HG03521 (cell line): ENCODE data around the gene TACC3.

ENCODE experiments used
- ATAC-seq: cut with Tn5 transposase; IDR thresholded peaks from one replicate; pipeline ENCODE4 v1.9.1; 2021; ENCODE audit warnings: mild to moderate bottlenecking, moderate library complexity; ENCODE audit not compliant: unreplicated experiment

The TACC3 gene

DNA sequence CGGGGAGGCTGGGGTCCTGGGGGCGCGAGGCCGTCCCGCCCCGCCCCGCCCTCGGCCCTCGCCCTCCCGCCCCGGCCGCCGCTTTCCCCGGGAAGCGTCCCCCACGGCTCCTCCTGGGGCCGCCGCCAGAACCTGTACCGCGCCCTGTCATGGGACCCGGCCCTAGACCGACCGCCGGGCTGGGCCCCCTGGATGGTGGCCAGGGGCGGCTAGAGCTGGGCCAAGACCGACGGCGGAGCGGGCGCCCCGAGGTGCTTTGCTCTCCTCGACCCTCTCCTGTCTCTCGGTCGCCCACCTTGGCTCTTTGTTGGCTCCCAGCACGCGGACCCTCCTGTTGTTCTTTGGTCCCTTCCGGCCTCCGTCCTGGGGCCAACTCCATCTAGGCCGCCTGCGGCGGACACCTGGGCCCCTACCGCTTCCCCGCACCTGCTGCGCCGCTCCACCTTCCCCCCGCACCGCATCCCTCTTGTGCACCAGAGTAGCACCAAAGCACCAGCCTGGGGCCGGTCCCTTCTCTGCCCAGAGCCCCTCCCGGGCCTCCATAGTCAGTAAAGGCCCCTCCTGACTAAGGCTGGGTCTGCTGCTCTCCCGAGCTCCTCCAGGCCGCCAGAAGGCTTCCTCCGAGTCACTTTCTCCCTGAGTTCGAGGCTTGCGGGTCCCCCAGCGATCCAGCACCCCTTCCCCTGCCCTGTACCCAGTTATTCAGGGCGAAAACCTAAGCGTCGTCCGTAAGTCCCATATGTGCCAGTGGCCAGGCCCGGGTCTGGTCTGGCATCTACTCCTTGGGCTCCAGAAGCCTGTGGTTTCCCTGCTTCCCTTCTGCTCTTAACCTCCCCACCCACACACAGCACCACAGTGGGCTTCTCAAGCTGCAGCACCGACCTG is 587 bp downstream of the TACC3 start:
- ATAC-seq: peak; percentile 0

DNA sequence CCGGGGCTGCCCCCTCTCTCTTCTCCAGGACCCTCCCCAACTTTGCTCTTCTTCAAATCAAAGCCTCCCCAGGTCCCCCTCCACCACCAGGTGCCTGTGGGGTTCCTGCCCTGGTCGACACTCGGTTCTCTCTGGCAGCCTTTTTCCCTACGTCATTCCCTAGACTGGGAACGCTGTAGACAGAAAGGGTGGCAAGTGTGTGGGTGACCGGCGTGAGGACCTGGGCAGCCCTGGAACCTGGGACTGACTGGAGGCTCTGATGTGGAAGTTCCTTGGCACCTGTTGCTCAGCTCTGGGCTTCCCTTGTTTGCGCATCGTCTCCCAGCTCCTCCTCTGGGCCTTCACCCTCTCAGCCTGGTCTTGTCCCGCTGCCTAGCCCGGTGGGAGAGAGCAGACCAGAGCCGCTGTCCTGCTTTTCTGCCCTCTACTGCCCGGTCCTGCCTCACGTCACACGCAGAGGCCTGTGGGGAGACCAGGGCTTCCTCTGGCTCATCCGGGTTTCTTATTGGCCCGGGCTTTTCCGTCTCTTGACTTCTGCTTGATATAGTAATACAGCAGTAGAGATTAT is 1.3 kb downstream of the TACC3 start:
- no peak for ATAC-seq

- no peak for ATAC-seq
Measured at GRCh38 chr4:1723131-1723801, 1.9 kb downstream of the TACC3 start.

- no peak for ATAC-seq
Measured at GRCh38 chr4:1725521-1725920, 4.2 kb downstream of the TACC3 start.

- ATAC-seq: no peak
Measured at GRCh38 chr4:1726146-1726934, 5.0 kb downstream of the TACC3 start.

DNA sequence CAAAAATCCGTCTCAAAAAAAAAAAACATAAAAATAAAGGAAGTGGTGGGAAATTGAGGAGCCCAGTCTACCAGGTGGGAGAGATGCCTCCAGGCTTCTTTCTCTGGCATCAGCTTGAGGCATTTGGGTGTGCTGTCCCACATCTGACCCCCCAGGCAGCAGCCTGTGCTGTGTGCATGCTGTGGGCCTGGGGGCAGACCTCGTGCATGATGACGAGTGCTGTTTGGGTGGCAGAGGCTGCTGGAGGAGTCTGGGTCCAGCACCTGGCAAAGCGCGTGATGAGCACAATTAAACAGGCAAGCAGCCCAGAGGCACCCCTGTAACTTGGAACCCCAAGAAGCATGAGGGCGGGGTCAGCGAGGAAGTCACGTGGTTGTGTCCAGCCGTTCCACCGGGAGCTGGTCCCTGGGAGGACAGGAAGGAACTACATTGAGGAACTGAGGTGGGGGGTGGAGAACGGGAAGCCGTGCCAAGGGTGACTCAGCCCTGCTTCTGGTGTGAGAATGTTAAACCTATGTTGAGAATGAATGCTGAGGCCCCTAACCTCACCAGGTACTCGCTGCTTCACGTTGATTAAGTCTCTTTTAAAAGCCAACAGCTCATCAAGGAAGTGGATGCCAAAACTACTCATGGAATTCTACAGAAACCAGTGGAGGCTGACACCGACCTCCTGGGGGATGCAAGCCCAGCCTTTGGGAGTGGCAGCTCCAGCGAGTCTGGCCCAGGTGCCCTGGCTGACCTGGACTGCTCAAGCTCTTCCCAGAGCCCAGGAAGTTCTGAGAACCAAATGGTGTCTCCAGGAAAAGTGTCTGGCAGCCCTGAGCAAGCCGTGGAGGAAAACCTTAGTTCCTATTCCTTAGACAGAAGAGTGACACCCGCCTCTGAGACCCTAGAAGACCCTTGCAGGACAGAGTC is 6.1 kb downstream of the TACC3 start:
- no peak for ATAC-seq

DNA sequence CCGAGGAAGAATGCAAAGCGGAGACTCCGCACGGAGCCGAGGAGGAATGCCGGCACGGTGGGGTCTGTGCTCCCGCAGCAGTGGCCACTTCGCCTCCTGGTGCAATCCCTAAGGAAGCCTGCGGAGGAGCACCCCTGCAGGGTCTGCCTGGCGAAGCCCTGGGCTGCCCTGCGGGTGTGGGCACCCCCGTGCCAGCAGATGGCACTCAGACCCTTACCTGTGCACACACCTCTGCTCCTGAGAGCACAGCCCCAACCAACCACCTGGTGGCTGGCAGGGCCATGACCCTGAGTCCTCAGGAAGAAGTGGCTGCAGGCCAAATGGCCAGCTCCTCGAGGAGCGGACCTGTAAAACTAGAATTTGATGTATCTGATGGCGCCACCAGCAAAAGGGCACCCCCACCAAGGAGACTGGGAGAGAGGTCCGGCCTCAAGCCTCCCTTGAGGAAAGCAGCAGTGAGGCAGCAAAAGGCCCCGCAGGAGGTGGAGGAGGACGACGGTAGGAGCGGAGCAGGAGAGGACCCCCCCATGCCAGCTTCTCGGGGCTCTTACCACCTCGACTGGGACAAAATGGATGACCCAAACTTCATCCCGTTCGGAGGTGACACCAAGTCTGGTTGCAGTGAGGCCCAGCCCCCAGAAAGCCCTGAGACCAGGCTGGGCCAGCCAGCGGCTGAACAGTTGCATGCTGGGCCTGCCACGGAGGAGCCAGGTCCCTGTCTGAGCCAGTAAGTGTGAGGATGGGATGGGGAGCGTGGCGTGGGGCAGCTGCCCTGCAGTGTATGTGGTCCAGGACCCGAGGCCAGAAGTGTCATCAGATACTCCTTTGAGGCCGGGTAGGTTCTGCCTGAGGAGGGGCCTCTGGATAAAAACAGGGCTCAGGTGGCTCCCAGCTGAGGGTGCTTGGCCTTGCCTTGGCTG is 7.0 kb downstream of the TACC3 start:
- ATAC-seq: no peak

GRCh38 chr4:1730532-1731135 is 9.3 kb downstream of the TACC3 start:
- ATAC-seq: no peak

DNA sequence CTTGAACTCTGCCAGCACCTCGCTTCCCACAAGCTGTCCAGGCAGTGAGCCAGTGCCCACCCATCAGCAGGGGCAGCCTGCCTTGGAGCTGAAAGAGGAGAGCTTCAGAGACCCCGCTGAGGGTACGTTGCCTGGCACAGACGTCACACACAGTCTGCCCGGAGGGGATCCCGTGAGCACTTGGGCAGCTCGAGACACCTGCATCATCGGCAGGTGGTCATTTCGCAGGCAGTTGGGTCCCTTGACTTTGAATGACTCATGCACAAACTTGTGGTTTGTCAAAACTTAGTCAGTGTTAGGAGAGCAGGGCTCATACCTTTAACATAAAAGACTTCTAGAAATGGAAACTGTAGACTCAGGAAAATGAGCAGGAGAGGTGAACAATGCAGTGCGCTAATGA is 9.9 kb downstream of the TACC3 start:
- ATAC-seq: no peak

DNA sequence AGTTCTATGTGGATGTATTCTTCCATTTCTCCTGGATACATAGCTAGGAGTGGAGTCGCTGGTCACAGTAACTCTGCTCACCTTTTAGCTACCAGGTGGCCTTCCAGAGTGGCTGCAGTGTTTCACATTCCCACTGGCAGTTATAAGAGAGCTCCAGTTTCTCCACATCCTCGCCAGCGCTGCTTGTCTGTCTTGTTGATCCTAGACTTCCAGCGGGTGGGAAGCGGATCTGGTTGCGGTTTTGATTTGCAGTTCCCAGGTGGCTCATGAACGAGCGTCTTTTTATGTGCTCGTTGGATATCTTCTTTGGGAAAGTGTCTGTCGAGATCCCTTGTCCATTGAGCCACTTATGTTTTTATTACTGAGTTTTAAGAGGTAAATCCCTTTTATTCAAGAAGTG is 11.6 kb downstream of the TACC3 start:
- no peak for ATAC-seq

GRCh38 chr4:1735215-1735614 is 13.9 kb downstream of the TACC3 start:
- no peak for ATAC-seq

DNA sequence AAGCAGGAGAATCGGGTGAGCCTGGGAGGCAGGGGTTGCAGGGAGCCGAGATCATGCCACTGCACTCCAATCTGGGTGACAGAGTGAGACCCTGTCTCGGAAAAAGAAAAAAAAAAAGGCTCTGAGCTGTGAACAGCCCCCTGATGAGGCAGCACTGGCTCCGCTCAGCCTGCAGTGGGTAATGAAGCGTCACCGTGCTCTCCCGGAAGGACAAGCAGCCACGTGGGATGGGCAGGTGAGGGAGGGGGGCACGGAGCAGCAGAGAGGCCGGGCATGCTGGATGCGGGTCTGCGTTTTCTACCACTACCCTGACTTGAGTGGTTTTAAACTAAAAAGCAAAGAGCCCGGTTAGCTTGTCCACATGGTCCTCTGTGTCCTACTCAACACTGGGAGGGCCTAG is 15.5 kb downstream of the TACC3 start:
- ATAC-seq: no peak

DNA sequence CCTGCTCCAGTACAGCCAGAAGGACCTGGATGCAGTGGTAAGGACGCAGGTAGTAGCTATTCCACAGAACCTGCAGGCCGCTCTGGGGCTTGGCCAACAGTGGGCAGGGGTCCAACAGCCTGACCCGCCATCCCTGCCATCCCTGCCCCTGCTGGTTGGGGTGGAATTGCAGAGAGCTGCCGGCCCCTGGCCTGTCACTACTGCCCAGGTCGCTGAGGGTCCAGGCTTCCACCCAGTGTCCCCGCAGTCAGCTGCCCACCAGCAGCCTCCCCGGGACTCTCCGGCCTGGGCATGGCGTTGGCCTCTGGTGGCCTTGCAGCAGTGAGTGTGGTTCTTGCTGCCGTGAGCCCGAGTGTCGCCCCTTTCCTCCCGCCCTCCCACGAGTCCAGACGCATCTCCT is 16.3 kb downstream of the TACC3 start:
- ATAC-seq: no peak

DNA sequence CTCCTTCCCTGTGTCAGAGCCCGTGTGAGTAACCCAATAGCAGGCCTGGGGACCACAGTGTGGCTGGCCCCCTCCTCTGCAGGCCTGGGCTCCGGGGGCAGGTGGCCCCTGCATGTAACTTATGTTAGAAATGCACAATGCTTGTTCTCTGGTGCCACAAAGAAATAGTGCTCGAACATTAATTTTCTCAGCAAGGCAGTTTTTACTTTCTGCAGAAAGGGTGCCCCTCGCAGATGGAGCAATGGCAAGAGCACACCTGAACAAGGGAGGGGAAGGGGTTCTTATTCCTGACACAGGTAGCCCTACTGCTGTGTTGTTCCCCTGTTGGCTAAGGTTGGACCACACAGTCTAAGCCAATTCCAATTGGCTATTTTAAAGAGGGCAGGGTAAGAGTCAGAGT is 17.1 kb downstream of the TACC3 start:
- no peak for ATAC-seq

GRCh38 chr4:1739358-1739757 is 18.0 kb downstream of the TACC3 start:
- ATAC-seq: no peak

DNA sequence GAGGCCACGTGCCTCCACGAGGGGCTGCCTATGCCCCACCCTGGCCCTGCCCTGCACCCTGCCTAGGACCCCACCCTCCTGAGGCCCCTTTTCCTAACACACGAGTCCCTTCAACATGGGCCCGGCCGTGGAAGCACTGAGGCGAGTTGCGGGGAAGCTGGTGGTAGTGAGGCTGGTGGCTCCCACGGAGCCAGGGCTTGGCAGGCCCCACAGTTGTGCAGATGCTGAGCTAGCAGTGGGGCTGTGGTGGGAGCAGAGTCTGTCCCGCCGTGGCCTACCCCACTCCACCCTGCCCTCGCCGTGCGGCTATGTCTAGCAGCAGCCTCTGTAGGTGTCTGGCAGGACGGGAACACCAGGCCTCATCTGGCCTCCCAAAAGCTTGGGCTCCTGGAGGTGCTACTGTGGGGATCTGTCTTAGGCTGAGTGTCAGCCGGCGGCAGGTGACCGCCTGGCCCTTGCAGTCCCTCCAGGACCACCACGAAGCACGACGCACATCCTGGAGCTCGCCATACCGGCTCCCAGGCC is 18.8 kb downstream of the TACC3 start:
- no peak for ATAC-seq

- ATAC-seq: no peak
Measured at GRCh38 chr4:1741208-1741607, 19.9 kb downstream of the TACC3 start.

DNA sequence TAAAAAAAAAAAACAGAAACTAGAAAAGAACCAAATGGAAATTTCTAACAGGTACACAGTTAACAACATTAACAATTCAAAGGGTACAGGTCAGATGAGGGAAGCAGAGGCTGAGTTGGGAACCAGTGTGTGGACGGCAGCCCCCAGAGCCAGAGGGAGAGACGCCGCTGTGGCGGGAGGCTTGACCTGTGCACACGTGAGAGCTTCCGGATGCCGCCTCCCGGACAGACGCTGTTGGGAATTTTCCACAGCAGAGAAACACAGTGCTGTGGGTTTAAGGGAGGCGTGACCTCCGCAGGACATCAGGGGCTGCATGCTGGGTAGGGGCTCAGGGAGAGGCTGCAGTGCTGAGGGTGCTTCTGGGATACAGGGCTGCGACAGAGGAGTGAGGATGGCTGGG is 22.2 kb downstream of the TACC3 start:
- no peak for ATAC-seq

DNA sequence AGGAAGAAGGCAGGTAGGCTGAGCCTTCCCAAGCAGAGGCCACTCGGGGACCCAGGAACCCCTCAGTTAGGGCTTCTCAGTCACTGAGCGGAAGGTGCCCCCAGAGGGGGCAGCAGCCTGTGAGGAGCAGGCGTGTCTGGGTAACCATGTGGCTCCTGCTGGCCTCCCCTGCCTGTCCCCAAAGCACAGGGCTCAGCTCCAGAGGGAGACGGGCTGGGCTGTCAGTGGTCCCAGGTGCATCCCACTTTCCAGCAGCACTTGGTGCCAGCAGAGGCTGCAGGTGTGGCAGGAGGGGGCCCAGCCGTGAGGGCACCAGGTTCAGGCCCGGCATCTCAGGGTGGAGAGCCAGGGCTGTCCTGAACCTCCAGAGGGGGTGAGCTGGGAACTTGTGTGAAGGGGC is 22.7 kb downstream of the TACC3 start:
- no peak for ATAC-seq
